NCI-H2081 (cell line): ENCODE data around the gene BOD1.
A peak's percentile ranks its signal among the peaks of the same experiment; 100 is the strongest.
"Not testable (repeated sequence)": the region's sequence is repeated elsewhere in the genome, so short reads cannot be mapped to it uniquely, and the experiment has no call there.

Experiments
- DNase-seq, 2 experiments: peaks; one replicate each; lab custom pipeline; 2025; lab: John Stamatoyannopoulos, UW

BOD1 gene

DNA sequence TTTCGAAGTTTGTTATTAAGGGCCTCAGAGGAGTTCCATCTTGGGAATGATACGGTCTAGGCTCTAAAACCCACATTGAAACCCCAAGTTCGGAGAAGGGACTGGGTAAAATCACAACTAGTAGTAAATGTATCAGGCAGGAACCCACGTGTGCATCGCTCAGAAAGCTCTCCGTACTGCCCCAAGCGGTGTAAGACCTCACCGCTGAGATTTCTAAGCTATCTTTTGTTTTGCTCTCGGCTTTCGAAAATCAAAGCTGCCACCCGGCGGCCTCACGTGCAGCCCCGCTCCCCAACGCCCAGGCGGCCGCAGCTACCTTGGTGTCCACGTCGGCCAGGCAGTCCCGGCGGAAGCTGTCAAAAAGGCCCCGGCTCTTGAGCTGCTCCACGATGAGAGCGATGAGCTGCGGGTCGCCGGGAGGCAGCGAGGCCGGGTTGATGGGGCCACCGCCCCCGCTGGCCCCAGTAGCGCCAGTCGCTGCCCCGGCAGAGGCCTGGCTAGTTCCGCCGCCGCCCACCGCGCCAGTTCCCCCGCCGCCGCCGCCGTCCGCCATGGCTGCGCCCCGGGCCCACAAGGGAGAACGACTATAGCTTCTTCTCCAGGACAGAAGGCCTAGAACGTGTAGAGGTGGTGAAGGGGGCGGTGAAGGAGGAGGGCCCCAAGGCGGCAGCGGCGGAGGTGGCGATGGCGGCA is 420 bp downstream of the BOD1 start:
- peak; percentile 48 to 68 for DNase-seq

- DNase-seq = no peak
These were observed 1.9 kb downstream of the BOD1 start for GRCh38 chr5:173614591-173614990.

DNA sequence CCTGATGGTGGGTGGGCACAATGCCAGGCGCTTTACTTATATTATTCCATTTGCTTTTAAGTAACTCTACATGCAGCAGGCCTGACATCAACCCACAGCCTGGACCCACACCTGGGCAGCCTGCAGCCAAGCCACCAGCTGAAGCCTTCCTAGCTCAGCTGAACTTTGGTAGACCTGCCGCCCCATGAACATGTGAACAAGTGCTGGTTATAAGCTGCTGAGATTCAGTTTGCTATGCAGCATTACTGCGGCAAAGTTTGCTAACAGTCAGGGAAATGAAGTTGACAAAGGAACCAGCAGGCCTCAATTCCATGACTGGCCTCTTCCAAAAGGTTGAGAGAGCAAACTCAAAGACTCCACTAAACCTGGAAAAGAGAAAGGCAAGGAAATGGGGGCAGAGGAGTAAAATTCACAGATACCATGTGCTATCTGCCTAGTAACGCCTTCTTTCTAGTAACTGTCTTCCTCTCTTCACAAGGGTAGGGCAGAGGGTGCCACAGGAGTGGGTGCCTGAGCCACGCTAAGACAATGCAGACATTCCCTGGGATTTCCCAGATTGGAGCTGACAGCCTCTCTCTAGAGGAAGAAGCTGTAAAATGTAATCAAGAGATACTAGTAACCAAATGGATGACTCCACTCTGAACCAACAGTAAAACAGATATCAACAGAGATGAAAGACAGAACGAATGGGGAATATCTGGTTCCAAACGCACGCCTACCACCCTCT is 2.9 kb downstream of the BOD1 start:
- DNase-seq = no peak

DNA sequence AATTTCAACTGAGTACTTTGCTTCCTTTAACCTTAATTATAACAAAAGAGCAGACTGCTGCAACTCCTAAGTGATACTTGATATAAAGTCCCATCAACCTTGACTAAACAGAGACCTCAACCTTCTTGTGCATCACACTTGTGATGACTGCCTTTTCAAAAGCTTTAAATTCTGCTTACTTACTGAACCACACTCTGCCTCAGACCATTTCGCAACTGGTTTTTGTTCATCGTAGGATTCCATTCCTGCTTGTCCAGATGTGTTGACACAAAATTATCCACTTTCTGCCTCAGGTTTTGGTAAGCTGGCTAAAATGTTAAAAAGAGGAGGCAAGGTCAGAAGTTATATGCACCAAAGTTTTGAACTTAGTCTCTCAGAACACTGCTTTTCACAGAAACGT is 3.5 kb downstream of the BOD1 start:
- DNase-seq = no peak

- no peak for DNase-seq
These were observed 4.7 kb downstream of the BOD1 start for GRCh38 chr5:173611706-173612105.

- DNase-seq = no peak
These were observed 12.3 kb downstream of the BOD1 start for GRCh38 chr5:173604141-173604540.

DNA sequence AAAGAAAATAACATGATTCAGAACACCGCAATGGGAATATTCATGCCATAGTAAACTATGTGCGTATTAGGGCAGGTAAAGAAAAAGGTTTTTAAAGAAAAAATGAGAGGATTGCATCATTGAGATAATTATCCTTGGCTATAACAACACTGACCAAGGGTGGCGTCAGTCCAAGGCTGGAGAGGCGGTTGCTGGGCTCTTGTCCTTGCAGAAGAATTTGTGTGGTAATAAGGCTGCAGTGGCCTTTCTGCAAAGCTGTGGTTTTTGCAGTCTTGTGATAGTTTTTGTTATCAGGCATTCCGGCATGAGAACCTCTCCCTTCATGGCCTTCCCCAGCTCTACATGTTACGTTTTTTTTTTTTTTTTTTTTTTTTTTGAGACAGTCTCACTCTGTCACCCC is 14.0 kb downstream of the BOD1 start:
- no peak for DNase-seq

DNA sequence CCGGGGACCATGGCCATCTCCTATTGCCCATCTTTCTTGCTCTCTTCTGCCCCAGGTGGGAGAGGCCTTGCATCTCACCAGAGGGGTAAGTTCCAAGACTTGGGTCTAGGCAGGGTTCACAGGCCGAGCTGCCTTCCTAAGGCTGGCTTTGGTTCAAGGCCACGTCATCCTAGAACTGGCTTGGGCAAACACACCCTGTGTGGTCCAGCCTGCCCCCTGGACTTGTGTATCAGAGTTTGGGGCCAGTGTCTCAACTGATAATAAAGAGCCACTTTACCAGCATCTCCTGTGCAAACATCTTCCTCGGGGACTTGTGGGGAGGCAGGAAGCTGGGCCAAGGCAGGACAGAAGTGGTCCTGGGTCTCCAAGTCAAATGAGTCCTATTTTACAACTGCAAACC is 17.8 kb downstream of the BOD1 start:
- DNase-seq = no peak

DNA sequence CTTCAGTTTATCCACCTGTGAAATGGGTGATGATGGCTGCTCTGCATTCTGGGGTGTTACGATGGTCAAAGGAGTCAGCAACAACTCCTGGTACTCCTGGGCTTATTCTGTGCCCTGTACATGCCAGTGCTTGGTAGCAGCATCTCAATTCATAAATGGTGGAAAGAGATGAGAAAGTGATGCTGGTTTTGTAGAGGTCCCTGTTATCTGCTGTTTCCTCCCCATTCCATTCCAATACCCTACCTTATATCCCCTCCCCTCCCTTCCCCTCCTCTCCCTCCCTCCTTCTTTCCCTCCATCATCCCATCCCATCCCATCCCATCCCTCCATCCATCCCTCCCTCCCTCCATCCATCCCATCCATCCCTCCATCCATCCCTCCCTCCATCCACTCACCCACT is 19.1 kb downstream of the BOD1 start:
- no peak for DNase-seq

DNA sequence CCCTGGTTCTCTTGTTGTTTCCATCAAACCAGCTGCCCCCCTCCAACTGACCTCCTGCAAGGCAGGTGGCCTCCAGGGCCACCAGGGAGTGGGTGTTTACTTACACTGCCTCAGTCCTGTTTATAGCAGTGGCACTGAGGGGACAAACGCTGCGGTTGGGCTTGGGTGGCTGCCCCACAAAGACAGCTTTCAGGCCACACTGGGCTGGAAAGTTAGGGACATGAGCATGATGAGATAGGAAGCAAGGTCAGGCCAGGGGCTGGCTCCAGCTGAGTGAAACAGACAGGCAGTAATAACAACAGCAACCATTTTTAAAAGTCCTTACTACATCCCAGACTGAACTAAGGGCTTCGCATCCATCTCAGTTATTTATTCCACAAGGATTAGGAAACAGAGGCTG is 20.6 kb downstream of the BOD1 start:
- no peak for DNase-seq

DNA sequence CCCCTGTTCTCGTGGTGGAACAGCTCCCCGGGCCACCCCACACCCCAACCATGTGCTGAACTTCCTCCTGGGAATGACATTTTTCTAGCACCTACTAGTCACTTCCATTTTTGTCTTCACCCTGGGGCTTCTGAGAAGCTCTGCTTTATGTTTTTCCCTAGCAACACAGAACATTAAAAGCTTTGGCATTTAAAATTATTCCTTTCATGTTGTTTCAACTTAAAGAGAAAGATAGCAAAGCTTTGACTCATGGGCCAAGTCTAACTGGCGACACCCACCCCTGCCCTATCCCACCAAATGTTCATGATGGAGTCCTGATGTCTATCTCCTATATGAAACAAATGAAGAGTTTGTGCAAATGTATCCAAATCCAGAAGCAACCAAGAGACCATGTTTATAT is 22.4 kb downstream of the BOD1 start:
- DNase-seq = no peak

- no peak for DNase-seq
These were observed 24.3 kb downstream of the BOD1 start for GRCh38 chr5:173592050-173592669.

DNA sequence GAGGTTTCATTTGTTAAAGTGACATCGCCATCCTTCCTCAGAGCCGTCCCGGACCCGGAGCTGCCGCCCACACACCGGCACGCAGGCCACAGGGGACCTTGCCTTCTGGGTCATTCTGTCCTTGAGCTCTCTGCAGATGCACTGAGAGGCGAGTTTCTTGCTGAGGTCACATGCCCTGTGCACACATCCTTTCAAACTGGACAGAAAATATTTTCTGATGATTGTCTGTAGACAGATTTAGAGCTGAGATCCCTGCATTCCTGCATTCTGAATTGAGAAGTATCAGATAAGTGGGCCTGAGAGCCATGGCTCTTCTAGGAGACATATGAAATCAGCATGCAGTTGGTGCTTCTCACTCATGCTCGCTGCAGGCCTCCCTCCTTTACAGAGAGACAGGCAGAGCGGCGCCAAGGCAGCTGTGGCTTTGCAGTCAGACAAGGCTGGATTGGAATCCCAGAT is 25.4 kb downstream of the BOD1 start:
- DNase-seq = no peak

- no peak for DNase-seq
These were observed 25.9 kb downstream of the BOD1 start for GRCh38 chr5:173590436-173591055.

GRCh38 chr5:173586133-173586532 is 30.3 kb downstream of the BOD1 start:
- DNase-seq = not testable (repeated sequence)

DNA sequence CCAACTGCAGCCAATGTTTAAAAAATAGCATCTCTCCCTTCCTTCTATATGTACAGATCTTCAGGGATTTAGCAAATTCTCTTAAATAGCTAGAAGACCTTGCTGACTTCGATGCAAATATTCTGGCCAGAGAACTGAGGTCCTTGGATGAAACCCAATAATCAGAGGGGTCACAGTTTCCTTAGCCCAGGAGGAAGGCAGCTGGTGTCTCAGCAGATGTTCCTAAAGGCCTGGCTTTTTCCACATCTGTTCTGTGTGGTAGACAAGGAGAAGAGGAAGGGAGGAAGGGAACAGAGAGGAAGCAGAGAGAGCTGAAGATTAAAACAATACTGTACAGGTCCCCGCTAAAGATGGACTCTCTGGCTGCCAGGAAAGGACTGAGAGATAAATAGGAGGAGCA is 33.1 kb downstream of the BOD1 start:
- no peak for DNase-seq

- DNase-seq = no peak
These were observed 34.0 kb downstream of the BOD1 start for GRCh38 chr5:173582216-173583111.

DNA sequence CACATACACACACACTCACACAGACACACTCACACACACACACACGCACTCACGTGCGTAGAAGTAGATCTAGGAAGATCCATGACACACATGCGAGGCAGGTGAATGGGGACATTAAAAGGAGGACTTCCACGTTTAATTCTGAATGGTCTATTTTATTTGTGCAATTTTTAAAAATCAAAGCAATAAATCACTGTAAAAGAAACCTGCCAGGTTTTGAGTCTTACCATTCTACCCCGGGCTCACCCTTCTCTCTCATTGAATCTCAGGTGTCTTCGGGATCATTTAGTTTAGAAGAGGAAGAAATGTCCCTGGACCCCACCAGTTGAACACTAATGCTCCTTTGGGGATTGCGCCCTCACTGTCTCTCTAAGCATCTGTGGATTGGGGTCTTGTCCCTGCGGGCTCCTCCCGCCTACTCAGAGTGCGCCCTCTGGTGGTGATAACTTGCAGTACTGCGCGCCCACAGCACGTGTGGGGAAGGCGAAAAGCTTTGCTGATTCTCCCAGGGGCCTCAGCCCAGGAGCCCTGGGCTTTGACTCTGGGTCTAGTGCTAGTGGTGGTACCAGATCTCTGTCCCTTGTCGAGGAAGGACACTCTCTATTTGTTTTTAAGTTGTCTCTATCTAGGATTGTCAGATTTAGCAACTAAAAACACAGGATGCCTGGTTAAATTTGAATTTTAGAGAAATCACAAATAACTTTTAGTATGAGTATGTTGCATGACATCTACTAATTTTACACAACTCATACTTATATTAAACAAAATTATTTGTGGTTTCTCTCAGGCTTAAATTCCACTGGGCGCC is 34.8 kb downstream of the BOD1 start:
- no peak for DNase-seq

GRCh38 chr5:173578947-173579615 is 37.4 kb downstream of the BOD1 start:
- DNase-seq = no peak

- DNase-seq = no peak
These were observed 38.6 kb downstream of the BOD1 start for GRCh38 chr5:173577817-173578216.
